OCI-LY3 (cell line): ENCODE data around the gene GJB1.

ENCODE experiments used
- CTCF ChIP-seq: fragments of 200-600, 300-600 bp; sonication (generic); IDR thresholded peaks from 2 replicates; pipeline ENCODE4 v1.5.1; 2014; ENCODE audit warnings: antibody characterized with exemption, low read length, low read depth
- EZH2phosphoT487 ChIP-seq: fragments of 200-600 bp; shearing (Covaris generic); IDR thresholded peaks from 2 replicates; pipeline ENCODE4 v1.6.1; 2018; ENCODE audit warnings: antibody characterized with exemption, mixed run types, low read depth

GRCh38 chrX:71256856-71257255 is 33.8 kb downstream of the GJB1 start:
- TF ChIP-seq CTCF = no peak
- TF ChIP-seq EZH2phosphoT487 = no peak
